Measurements from ENCODE around the gene HDAC4.

The HDAC4 gene

DNA sequence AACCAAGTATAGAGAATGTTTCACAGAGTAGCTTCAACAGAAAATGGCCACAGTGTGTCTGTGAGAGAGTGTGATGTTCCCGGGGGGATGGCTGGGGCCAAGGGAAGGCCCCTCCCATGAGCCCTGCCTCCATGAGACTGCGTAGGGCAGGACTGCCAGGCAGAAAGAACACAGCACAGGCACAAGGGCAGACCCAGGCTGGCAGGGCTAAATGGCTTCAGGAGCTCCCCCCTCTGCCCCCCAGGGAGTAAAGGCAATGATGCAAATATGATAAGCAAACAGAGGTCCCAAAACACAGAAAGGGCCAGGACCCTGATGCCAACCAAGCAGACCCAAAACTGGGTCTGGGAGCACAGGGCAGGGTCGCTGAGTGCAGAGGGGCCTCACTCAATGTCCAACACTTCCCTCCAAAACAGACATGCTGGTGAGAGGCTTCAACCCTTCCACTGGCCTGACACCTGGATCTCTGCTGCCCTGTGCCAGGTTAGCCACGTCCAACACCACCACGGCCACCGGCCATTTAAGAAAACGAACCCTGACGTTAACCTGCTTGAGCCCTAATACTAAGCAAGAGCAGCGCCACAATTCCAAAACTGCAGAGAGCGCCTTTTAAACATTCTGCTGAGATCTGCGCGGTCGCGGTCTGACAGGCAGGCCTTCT, 90.3 kb downstream of the HDAC4 start:
- Mint-ChIP-seq H3K9me3 (peaks cover 9% of the 10 kb centered on the region), H3K4me1 (peaks cover 8% of the 10 kb centered on the region), H3K36me3 (peaks cover 13% of the 10 kb centered on the region), H3K4me3 (no peak overlapping the region), H3K27me3 (no peaks in the 10 kb centered on the region), H3K27ac (no peak overlapping the region)
- ATAC-seq (ENCODE audit: low read depth) = no peak
- DNase-seq (ENCODE audit: low spot score in 2 of 2) = no peak

GRCh38 chr2:239309398-239310245, 91.2 kb downstream of the HDAC4 start:
- peaks cover 6% of the 10 kb centered on the region for H3K9me3 Mint-ChIP-seq
- H3K36me3 Mint-ChIP-seq = peaks cover 7% of the 10 kb centered on the region
- H3K27me3 Mint-ChIP-seq = no peaks in the 10 kb centered on the region
- no peak for DNase-seq (ENCODE audit: low spot score in 2 of 2)
- peaks cover 2% of the 10 kb centered on the region for H3K4me1 Mint-ChIP-seq
- no peak overlapping the region for H3K27ac Mint-ChIP-seq
- no peak for ATAC-seq (ENCODE audit: low read depth)
- no peak overlapping the region for H3K4me3 Mint-ChIP-seq

DNA sequence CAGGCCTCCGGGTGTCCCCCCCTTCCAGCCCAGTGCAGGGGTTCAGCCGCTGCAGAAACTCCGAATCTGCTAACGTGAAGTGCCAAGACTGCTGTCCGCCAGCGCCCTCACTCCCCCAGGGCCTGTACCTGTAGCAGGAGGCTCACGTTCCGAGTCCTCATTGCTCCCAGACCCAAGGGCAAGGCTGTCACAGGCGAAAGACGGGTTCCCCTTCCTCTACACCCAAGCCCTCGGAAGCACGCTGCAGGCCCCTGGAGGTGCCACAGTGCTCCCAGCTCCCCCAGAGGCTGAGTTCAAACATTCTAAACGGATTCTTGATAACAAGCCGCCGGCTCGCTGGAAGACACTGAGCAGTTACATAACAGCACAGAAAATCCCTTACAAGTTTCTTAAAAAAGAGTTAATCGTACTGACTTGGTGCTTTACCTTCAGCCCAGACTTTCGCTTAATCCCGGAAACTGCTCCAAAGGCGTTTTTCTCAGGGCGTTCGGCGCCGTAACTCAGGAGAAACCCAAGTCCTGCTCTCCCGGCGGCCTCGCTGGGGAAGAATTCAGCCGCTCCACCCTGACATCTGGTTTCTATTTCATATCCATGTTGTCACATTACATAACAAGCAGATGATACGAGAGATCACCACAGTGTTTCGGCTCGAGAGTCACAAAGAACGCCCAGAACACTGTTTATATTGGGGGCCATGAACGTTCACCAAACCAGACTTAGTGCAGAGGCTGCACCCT, 92.0 kb downstream of the HDAC4 start:
- Mint-ChIP-seq H3K27ac (no peak overlapping the region), H3K9me3 (no peaks in the 10 kb centered on the region), H3K27me3 (no peaks in the 10 kb centered on the region), H3K4me1 (peaks cover 3% of the 10 kb centered on the region), H3K36me3 (no peaks in the 10 kb centered on the region), H3K4me3 (no peak overlapping the region)
- no peak for DNase-seq (ENCODE audit: low spot score in 2 of 2)
- ATAC-seq (ENCODE audit: low read depth) = no peak

GRCh38 chr2:239307921-239308613, 92.8 kb downstream of the HDAC4 start:
- H3K27ac Mint-ChIP-seq = no peak overlapping the region
- H3K27me3 Mint-ChIP-seq = no peaks in the 10 kb centered on the region
- H3K4me1 Mint-ChIP-seq = peaks cover 10% of the 10 kb centered on the region
- H3K9me3 Mint-ChIP-seq = no peaks in the 10 kb centered on the region
- DNase-seq (ENCODE audit: low spot score in 2 of 2) (no peak), ATAC-seq (ENCODE audit: low read depth) (no peak)
- H3K36me3 Mint-ChIP-seq = no peaks in the 10 kb centered on the region
- H3K4me3 Mint-ChIP-seq = no peak overlapping the region

DNA sequence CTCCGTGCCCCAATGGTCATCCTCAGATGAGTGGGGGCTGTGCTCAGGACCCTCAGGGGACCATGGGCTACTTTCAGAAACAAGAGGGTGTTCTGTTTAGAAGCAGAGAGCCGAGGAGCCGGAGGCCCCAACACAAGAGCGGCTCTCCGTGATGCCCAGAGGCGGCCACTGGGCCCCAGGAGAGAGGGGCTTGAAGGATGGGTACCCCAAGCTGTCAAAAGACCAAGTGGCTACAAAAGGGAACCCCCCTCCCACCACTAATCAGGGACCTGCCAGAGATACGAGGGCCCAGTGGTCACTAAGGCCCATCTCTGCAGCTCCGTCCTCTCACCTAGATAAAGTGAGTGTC, 93.6 kb downstream of the HDAC4 start:
- H3K27me3 Mint-ChIP-seq = no peaks in the 10 kb centered on the region
- H3K4me3 Mint-ChIP-seq = no peak overlapping the region
- ATAC-seq (ENCODE audit: low read depth) = no peak
- H3K4me1 Mint-ChIP-seq = peaks cover 14% of the 10 kb centered on the region
- H3K9me3 Mint-ChIP-seq = no peaks in the 10 kb centered on the region
- H3K27ac Mint-ChIP-seq = no peak overlapping the region
- DNase-seq (ENCODE audit: low spot score in 2 of 2) = no peak
- no peaks in the 10 kb centered on the region for H3K36me3 Mint-ChIP-seq

DNA sequence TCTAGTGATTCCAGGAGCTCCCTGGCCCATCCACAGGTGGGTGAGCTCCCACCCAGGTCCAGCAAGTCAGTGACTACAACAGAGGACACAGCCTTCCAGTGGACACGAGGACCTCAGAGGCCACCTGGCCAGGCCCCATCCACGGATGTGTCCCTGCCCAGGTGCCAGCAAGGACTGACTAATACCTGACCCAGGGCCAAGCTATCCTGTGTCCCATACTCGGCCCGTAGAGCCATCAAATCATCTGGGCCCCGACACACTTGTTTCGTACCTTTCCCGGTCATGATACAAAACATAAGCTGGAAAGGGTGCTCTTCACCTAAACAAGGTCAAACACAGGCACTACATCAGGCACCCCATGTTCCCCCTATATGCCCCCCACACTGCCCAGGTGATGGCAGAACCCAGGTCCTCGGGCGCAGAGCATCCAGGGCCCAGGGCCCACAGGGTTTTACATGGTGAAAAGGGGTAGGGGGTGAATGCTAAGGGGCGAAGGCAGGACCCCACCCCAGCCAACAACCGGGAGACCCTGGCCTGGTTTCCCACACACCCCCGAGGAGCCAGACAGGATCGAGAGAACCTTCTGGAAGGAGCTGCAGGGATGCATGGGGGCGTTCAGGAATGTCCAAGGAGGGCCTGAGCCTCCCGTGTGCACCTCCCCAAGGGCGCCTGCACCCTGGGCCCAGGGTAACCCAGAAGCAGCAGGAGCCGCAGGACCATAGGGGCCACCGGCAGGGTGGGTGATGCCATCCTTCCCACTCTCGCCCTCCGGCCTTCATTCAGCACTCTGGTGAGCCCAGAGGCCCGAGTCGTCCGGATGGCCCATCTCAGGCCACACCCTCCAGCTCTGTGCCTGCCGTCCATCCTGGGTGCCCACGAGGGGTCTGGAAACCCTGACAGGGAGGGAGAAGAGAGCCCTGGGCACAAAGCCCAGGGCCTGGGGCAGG, 94.3 kb downstream of the HDAC4 start:
- peaks cover 14% of the 10 kb centered on the region for H3K4me1 Mint-ChIP-seq
- H3K27me3 Mint-ChIP-seq = no peaks in the 10 kb centered on the region

DNA sequence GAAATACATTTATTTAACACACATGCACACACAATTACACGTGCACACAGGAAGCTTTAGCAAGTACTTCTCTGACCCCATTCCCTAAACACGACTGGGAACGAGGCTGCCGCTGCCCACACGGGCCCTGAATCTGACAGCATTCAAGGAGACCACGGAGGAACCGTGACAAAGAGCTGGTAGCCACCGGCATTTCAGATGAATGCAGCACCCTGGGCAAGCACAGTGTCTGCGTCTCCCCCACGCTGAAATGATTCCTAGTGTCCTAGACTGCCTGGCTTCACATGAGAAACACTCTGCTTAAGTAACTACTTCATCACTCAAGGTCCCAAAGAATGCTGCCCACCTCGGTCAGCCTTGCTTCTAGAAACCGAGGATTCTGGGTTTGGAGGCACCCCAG, 95.0 kb downstream of the HDAC4 start:
- peaks cover 17% of the 10 kb centered on the region for H3K4me1 Mint-ChIP-seq
- H3K9me3 Mint-ChIP-seq = no peaks in the 10 kb centered on the region
- no peak overlapping the region for H3K4me3 Mint-ChIP-seq
- H3K27ac Mint-ChIP-seq = no peak overlapping the region
- ATAC-seq (ENCODE audit: low read depth) = no peak
- H3K36me3 Mint-ChIP-seq = no peaks in the 10 kb centered on the region
- no peaks in the 10 kb centered on the region for H3K27me3 Mint-ChIP-seq
- no peak for DNase-seq (ENCODE audit: low spot score in 2 of 2)

More for the DNA sequence above, 94.3 kb downstream of the HDAC4 start:
- no peaks in the 10 kb centered on the region for H3K9me3 Mint-ChIP-seq
- H3K36me3 Mint-ChIP-seq = no peaks in the 10 kb centered on the region
- H3K27ac Mint-ChIP-seq = no peak overlapping the region
- ATAC-seq (ENCODE audit: low read depth) (no peak), DNase-seq (ENCODE audit: low spot score in 2 of 2) (no peak)
- no peak overlapping the region for H3K4me3 Mint-ChIP-seq

DNA sequence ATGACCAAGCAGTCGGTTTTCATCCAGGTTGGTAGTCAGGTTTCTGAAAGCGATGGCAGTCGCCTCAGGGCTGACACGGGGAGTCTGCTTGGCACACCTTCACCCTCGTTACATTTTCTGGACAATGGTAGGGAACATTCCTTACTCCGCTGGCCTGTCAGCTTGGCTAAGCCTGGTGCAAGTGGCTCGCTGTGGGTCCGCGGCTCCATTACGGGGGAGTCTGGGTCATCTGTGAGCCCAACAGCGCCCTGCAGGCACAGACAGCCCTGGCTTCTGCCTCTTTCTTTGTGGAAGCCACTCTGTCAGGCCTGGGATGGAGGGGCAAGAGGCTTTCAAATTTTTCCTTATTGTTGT, 95.6 kb downstream of the HDAC4 start:
- no peak for DNase-seq (ENCODE audit: low spot score in 2 of 2)
- H3K27me3 Mint-ChIP-seq = no peaks in the 10 kb centered on the region
- H3K4me1 Mint-ChIP-seq = peaks cover 17% of the 10 kb centered on the region
- no peaks in the 10 kb centered on the region for H3K36me3 Mint-ChIP-seq
- H3K4me3 Mint-ChIP-seq = no peak overlapping the region
- H3K27ac Mint-ChIP-seq = no peak overlapping the region
- no peak for ATAC-seq (ENCODE audit: low read depth)
- no peaks in the 10 kb centered on the region for H3K9me3 Mint-ChIP-seq

DNA sequence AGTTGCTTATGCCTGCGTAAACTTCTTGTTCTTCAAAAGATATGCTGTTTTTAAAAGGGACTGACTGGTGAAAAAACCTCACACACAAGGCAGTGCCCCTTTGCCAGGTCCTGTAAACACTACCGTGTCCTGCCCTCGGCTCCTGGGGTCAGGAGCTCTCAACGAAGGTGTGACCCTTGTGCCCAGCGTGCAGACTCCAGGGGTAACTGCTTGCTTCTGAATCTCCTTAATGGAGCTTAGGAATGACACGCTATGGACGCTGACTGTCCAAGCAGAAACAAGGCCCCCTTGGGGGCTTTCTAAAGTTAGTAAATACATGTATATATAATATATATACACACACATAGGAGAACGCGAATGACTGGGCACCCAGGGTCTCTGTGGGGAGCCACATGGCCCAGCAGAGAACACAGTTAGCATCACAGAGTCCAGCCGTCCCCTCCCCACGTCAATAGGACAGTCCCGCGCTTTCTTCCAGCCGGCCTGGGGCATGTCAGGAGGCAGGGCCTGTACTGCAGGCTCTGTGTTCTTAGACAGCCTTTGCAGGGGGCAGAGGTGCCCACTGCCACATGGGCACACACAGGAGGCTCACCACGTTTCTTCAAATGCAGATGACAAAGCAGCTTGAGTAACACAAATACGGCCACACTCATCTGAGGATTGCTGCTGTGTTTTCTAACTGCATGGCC, 96.1 kb downstream of the HDAC4 start:
- H3K4me1 Mint-ChIP-seq = peaks cover 17% of the 10 kb centered on the region
- no peak overlapping the region for H3K27ac Mint-ChIP-seq
- ATAC-seq (ENCODE audit: low read depth) = no peak
- no peaks in the 10 kb centered on the region for H3K9me3 Mint-ChIP-seq
- H3K4me3 Mint-ChIP-seq = no peak overlapping the region
- no peak for DNase-seq (ENCODE audit: low spot score in 2 of 2)
- H3K27me3 Mint-ChIP-seq = no peaks in the 10 kb centered on the region
- no peaks in the 10 kb centered on the region for H3K36me3 Mint-ChIP-seq

- Mint-ChIP-seq H3K4me3 (no peak overlapping the region), H3K36me3 (no peaks in the 10 kb centered on the region), H3K4me1 (peaks cover 17% of the 10 kb centered on the region), H3K27ac (peak overlapping the region; percentile 15), H3K27me3 (no peaks in the 10 kb centered on the region), H3K9me3 (no peaks in the 10 kb centered on the region)
- no peak for DNase-seq (ENCODE audit: low spot score in 2 of 2)
- peak; percentile 23 for ATAC-seq (ENCODE audit: low read depth)
Observed at GRCh38 chr2:239303711-239304532, 96.9 kb downstream of the HDAC4 start.

DNA sequence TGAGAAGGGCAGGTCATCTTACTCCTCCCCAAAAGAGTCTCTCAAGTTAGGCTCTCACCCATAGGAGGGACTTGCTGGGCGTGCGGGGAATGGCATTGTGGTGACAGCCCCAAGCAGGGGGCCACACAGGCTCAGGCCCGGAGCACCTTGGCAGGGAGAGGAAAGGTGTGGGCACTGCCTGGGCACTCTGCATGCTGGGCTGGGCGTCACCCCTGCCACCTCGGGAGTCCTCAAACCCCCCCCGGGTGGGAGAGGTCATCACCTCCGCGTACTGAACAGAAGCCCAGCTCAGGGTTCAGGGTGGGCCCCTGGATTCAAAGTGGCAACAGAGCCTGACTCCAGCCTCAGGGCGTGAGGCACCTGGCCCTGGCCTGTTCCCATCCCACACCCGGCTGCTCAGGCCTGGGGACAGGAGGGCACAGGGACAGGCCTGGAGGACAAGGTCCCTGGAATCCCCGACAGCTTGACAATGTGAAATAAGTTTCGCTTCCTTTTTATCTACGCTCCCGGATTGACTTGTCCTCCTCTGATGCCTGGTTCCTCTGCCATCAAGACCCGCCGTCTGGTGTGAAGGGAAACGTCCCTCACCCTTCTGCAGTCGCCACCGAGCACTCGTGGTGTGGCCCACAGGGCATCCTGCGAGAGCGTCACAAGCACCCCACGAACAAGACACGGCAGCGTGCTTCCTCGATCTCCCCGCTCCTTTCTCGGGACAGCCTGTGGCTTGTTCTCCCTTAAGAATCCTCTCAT, 97.8 kb downstream of the HDAC4 start:
- DNase-seq (ENCODE audit: low spot score in 2 of 2) (peak in 1 of 2 donors; percentile 26), ATAC-seq (ENCODE audit: low read depth) (peak; percentile 88)
- Mint-ChIP-seq H3K9me3 (no peaks in the 10 kb centered on the region), H3K4me1 (peaks cover 20% of the 10 kb centered on the region), H3K36me3 (no peaks in the 10 kb centered on the region), H3K27ac (peak overlapping the region; percentile 60), H3K27me3 (no peaks in the 10 kb centered on the region), H3K4me3 (peak overlapping the region; percentile 59)

Measured in memory B cell (primary cell).